Gastrocnemius medialis (tissue), 4 donors: ENCODE results near the gene HSPB6.

Experiments
- POLR2A ChIP-seq, 2 donors: fragments of 450-650 bp; IDR thresholded peaks; one replicate each; pipeline ENCODE4 v1.6.1; 2017; ENCODE audit warnings: antibody characterized with exemption in 2 of 2, mild to moderate bottlenecking in 2 of 2, moderate library complexity in 2 of 2
- TF ChIP-seq, protein P1 (sequence below), 5 experiments: fragments of 450-650 bp in 3 of 5; fragments of 200-600 bp in 2 of 5; sonication (generic) in 2 of 5; IDR thresholded peaks in 4 of 5; conservative IDR thresholded peaks in 1 of 5; 1 replicate in 4 of 5; 2 replicates in 1 of 5; pipeline ENCODE4 v1.5.1; 2016 to 2019; ENCODE audit warnings: antibody characterized with exemption in 5 of 5, mild to moderate bottlenecking in 3 of 5, moderate library complexity in 3 of 5

DNA sequence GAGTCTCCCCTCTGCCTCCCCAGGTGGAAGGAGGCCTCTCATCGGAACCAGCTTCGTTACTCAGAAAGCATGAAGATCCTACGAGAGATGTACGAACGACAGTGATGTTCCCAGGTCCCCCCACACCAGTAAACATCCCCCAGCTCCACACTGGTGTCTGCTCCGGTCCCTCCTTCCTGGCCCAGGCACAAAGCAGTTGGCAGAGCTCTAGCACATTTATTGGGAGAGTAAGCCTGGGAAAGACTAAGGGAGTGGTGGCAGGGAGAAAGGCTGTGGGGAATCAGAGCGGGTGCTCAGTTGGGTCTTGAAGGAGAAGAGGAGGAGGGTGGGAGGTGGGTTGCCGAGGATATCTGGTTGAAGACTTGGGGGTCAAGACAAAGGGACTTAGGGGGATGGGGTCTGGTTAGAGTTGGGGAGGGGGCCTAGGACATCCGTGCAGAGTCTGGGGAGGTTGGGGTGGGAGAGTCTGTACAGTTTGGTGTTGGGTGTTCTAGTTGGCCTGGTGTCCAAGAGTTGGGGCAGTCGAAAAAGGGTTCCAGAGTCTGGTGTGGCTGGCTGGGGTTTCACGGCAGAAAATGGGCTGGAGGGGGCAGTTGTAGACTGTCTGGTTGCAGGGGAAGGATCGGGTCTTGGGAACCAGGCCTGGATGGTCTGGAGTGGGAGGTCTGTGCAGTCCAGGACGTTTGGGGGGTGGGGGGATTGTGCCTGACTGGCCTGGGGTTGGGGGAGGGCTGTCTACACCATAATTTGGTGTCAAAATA lies 2.3 kb downstream of the HSPB6 start:
- TF ChIP-seq, protein P1, sequence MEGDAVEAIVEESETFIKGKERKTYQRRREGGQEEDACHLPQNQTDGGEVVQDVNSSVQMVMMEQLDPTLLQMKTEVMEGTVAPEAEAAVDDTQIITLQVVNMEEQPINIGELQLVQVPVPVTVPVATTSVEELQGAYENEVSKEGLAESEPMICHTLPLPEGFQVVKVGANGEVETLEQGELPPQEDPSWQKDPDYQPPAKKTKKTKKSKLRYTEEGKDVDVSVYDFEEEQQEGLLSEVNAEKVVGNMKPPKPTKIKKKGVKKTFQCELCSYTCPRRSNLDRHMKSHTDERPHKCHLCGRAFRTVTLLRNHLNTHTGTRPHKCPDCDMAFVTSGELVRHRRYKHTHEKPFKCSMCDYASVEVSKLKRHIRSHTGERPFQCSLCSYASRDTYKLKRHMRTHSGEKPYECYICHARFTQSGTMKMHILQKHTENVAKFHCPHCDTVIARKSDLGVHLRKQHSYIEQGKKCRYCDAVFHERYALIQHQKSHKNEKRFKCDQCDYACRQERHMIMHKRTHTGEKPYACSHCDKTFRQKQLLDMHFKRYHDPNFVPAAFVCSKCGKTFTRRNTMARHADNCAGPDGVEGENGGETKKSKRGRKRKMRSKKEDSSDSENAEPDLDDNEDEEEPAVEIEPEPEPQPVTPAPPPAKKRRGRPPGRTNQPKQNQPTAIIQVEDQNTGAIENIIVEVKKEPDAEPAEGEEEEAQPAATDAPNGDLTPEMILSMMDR (IDR thresholded peaks at IDR 0.05 in 4 of 5, conservative IDR thresholded peaks at IDR 0.05 in 1 of 5): no peak
- no peak for TF ChIP-seq POLR2A (IDR thresholded peaks at IDR 0.05)
